Keratinocyte (primary cell): ENCODE measurements around the gene AIFM3.

Experiments used
- EZH2 ChIP-seq: IDR thresholded peaks from one replicate; pipeline ENCODE4 v1.6.1; 2012; ENCODE audit warnings: inconsistent platforms, mild to moderate bottlenecking, low read length, moderate library complexity
- TF ChIP-seq, protein P1 (sequence below), 3 experiments: IDR thresholded peaks in 1 of 3; conservative IDR thresholded peaks in 1 of 3; optimal IDR thresholded peaks in 1 of 3; 2 replicates in 2 of 3; 3 replicates in 1 of 3; pipeline versions ENCODE3 to v1.5.1; 2011; ENCODE audit warnings: low read length in 3 of 3, mild to moderate bottlenecking in 3 of 3, moderate library complexity in 2 of 3, control low read depth in 1 of 3, inconsistent platforms in 1 of 3; ENCODE audit not compliant: insufficient read depth in 2 of 3; ENCODE audit errors: extremely low read depth in 1 of 3

GRCh38 chr22:20997536-20998257 lies 30.6 kb downstream of the AIFM3 start:
- TF ChIP-seq, protein P1, sequence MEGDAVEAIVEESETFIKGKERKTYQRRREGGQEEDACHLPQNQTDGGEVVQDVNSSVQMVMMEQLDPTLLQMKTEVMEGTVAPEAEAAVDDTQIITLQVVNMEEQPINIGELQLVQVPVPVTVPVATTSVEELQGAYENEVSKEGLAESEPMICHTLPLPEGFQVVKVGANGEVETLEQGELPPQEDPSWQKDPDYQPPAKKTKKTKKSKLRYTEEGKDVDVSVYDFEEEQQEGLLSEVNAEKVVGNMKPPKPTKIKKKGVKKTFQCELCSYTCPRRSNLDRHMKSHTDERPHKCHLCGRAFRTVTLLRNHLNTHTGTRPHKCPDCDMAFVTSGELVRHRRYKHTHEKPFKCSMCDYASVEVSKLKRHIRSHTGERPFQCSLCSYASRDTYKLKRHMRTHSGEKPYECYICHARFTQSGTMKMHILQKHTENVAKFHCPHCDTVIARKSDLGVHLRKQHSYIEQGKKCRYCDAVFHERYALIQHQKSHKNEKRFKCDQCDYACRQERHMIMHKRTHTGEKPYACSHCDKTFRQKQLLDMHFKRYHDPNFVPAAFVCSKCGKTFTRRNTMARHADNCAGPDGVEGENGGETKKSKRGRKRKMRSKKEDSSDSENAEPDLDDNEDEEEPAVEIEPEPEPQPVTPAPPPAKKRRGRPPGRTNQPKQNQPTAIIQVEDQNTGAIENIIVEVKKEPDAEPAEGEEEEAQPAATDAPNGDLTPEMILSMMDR (optimal IDR thresholded peaks at IDR 0.05 in 1 of 3, IDR thresholded peaks at IDR 0.05 in 1 of 3, conservative IDR thresholded peaks at IDR 0.05 in 1 of 3; ENCODE audit: extremely low read depth in 1 of 3, insufficient read depth in 2 of 3, low read length in 3 of 3), result no peak
- no peak for TF ChIP-seq EZH2
